H1 (cell line): ENCODE results near the gene YBX1. TPM values are rescaled to one million over a fixed set of nuclear protein-coding genes. Genes with fewer than 3 reads are reported as not detected.

Source experiments
- CTCF ChIA-PET: fragments of 300-600 bp; sonication (Branson Sonifier 250); formaldehyde crosslinking; loops from one replicate; lab custom pipeline; 2021; ENCODE audit not compliant: partially characterized antibody; lab: Charles Lee
- POLR2A ChIA-PET: fragments of 300-600 bp; sonication (Branson Sonifier 250); formaldehyde crosslinking; loops from one replicate; lab custom pipeline; 2021; ENCODE audit warnings: inconsistent platforms; ENCODE audit not compliant: partially characterized antibody; lab: Charles Lee
- DNase-seq, 2 experiments: peaks; one replicate each; pipeline versions ENCODE4 v3.0.0 to v3.0.0-alpha.2; 2010 to 2022; ENCODE audit warnings: low spot score in 2 of 2, low read depth in 1 of 2, mixed read lengths in 1 of 2
- FAIRE-seq: peaks from 2 replicates; lab custom pipeline; 2011; peaks lifted over from hg19 to GRCh38; lab: Jason Lieb, UNC
- H2AFZ ChIP-seq: 2 replicates; pipeline ENCODE4 v1.8.1; 2012; ENCODE audit warnings: low read length, inconsistent platforms
- H2AK5ac ChIP-seq: 2 replicates; pipeline ENCODE4 v1.6.1; 2013; ENCODE audit warnings: low read depth, low read length
- H2BK120ac ChIP-seq: replicated peaks from 2 replicates; pipeline ENCODE3; 2013; ENCODE audit warnings: low read depth, low read length, inconsistent platforms
- H2BK12ac ChIP-seq: 2 replicates; pipeline ENCODE4 v1.6.1; 2013; ENCODE audit warnings: low read depth, low read length
- H2BK15ac ChIP-seq: 2 replicates; pipeline ENCODE4 v1.6.1; 2013; ENCODE audit warnings: low read length
- H2BK20ac ChIP-seq: 2 replicates; pipeline ENCODE4 v1.6.1; 2013; ENCODE audit warnings: low read length
- H2BK5ac ChIP-seq: 2 replicates; pipeline ENCODE4 v1.6.1; 2013; ENCODE audit warnings: low read depth, low read length
- H3K14ac ChIP-seq: 2 replicates; pipeline ENCODE4 v1.6.1; 2013; ENCODE audit warnings: inconsistent platforms; ENCODE audit not compliant: insufficient read length
- H3K18ac ChIP-seq: 2 replicates; pipeline ENCODE4 v1.6.1; 2013; ENCODE audit warnings: low read length; ENCODE audit errors: extremely low read depth
- H3K23ac ChIP-seq: 2 replicates; pipeline ENCODE4 v1.6.1; 2013; ENCODE audit warnings: inconsistent platforms; ENCODE audit not compliant: insufficient read length
- H3K23me2 ChIP-seq: 2 replicates; pipeline ENCODE4 v1.6.1; 2013; ENCODE audit warnings: low read depth, low read length
- H3K27ac ChIP-seq: 2 replicates; pipeline ENCODE4 v1.6.1; 2011; ENCODE audit warnings: low read depth, low read length, inconsistent platforms
- H3K27me3 ChIP-seq, 4 experiments: replicated peaks in 1 of 4; 1 replicate in 1 of 4; 2 replicates in 3 of 4; pipeline versions ENCODE4 v1.6.1 to v1.8.1; 2011 to 2013; ENCODE audit warnings: low read length in 3 of 4, mild to moderate bottlenecking in 3 of 4, inconsistent platforms in 2 of 4, mixed read lengths in 2 of 4, moderate library complexity in 1 of 4; ENCODE audit not compliant: control insufficient read depth in 3 of 4, insufficient read depth in 3 of 4; ENCODE audit errors: extremely low read depth in 1 of 4
- H3K36me3 ChIP-seq, 4 experiments: 2 replicates each; pipeline versions ENCODE4 v1.6.1 to v1.8.1; 2011 to 2013; ENCODE audit warnings: mild to moderate bottlenecking in 4 of 4, low read length in 3 of 4, moderate library complexity in 2 of 4, control low read depth in 1 of 4, inconsistent platforms in 1 of 4; ENCODE audit not compliant: insufficient read depth in 4 of 4, control insufficient read depth in 2 of 4
- H3K4ac ChIP-seq: replicated peaks from 2 replicates; pipeline ENCODE3; 2013; ENCODE audit warnings: low read length, low read depth, mixed read lengths, inconsistent platforms; ENCODE audit not compliant: insufficient read length
- H3K4me1 ChIP-seq, 4 experiments: replicated peaks in 1 of 4; 1 replicate in 1 of 4; 2 replicates in 3 of 4; pipeline versions ENCODE4 v1.6.1 to v1.8.1; 2011 to 2013; ENCODE audit warnings: low read length in 3 of 4, inconsistent platforms in 2 of 4, mixed read lengths in 1 of 4; ENCODE audit not compliant: insufficient read depth in 4 of 4, control insufficient read depth in 3 of 4
- H3K4me2 ChIP-seq, 2 experiments: 2 replicates each; pipeline versions ENCODE4 v1.6.1 to v1.8.1; 2011 to 2013; ENCODE audit warnings: low read depth in 2 of 2, low read length in 2 of 2, control low read depth in 1 of 2, inconsistent platforms in 1 of 2, mild to moderate bottlenecking in 1 of 2; ENCODE audit not compliant: insufficient read depth in 1 of 2
- H3K4me3 ChIP-seq, 4 experiments: fragments of 200-600, 300-600 bp in 1 of 4; sonication (generic), shearing (Covaris generic), sonication (Bioruptor Twin) in 1 of 4; 2 replicates each; pipeline versions ENCODE4 v1.5.1 to v1.8.1; 2011 to 2016; ENCODE audit warnings: low read length in 4 of 4, low read depth in 3 of 4, control low read depth in 2 of 4, inconsistent platforms in 2 of 4, mild to moderate bottlenecking in 2 of 4, mixed read lengths in 1 of 4, moderate library complexity in 1 of 4; ENCODE audit not compliant: insufficient read depth in 2 of 4; ENCODE audit errors: extremely low read depth in 1 of 4
- H3K56ac ChIP-seq: replicated peaks from 2 replicates; pipeline ENCODE3; 2013; ENCODE audit warnings: low read depth, mild to moderate bottlenecking, mixed read lengths, low read length, inconsistent platforms; ENCODE audit not compliant: insufficient read length
- H3K79me1 ChIP-seq: 2 replicates; pipeline ENCODE4 v1.6.1; 2013; ENCODE audit warnings: low read depth, low read length, control low read depth
- H3K79me2 ChIP-seq, 2 experiments: 2 replicates each; pipeline versions ENCODE4 v1.6.1 to v1.8.1; 2012 to 2013; ENCODE audit warnings: low read length in 2 of 2, mild to moderate bottlenecking in 2 of 2, inconsistent platforms in 1 of 2; ENCODE audit not compliant: insufficient read depth in 2 of 2, control insufficient read depth in 1 of 2
- H3K9ac ChIP-seq, 4 experiments: replicated peaks in 1 of 4; 1 replicate in 1 of 4; 2 replicates in 3 of 4; pipeline versions ENCODE4 v1.6.1 to v1.8.1; 2011 to 2013; ENCODE audit warnings: low read depth in 3 of 4, low read length in 3 of 4, control low read depth in 2 of 4, mild to moderate bottlenecking in 2 of 4, moderate library complexity in 2 of 4, inconsistent platforms in 1 of 4; ENCODE audit errors: extremely low read depth in 1 of 4
- H3K9me3 ChIP-seq, 2 experiments: 2 replicates each; pipeline versions ENCODE4 v1.6.1 to v1.8.1; 2012 to 2013; ENCODE audit warnings: mild to moderate bottlenecking in 2 of 2, moderate library complexity in 2 of 2, control low read depth in 1 of 2, inconsistent platforms in 1 of 2, low read depth in 1 of 2, low read length in 1 of 2, mixed read lengths in 1 of 2; ENCODE audit not compliant: insufficient read depth in 2 of 2
- H4K20me1 ChIP-seq, 2 experiments: replicated peaks in 1 of 2; 2 replicates each; pipeline versions ENCODE3 to v1.8.1; 2011 to 2013; ENCODE audit warnings: inconsistent platforms in 2 of 2, low read length in 2 of 2, mild to moderate bottlenecking in 1 of 2; ENCODE audit not compliant: insufficient read depth in 2 of 2, control insufficient read depth in 1 of 2
- H4K5ac ChIP-seq: 2 replicates; pipeline ENCODE4 v1.6.1; 2013; ENCODE audit warnings: low read length, low read depth, mixed read lengths, inconsistent platforms; ENCODE audit not compliant: insufficient read length
- H4K8ac ChIP-seq: 2 replicates; pipeline ENCODE4 v1.8.0; 2013; ENCODE audit warnings: mild to moderate bottlenecking, moderate library complexity, low read length, inconsistent platforms; ENCODE audit not compliant: insufficient read depth; ENCODE audit errors: extremely low read depth
- H4K91ac ChIP-seq: replicated peaks from 2 replicates; pipeline ENCODE3; 2013; ENCODE audit warnings: low read length, mixed read lengths, inconsistent platforms; ENCODE audit not compliant: insufficient read length
- HDAC6 ChIP-seq: IDR thresholded peaks from one replicate; pipeline ENCODE4 v1.7.1; 2012; ENCODE audit warnings: low read depth, mild to moderate bottlenecking, inconsistent platforms, low read length, moderate library complexity
- NANOG ChIP-seq: IDR thresholded peaks from 2 replicates; pipeline ENCODE4 v1.6.1; 2011; ENCODE audit warnings: low read length, low read depth, mild to moderate bottlenecking, inconsistent platforms; ENCODE audit not compliant: insufficient read depth, poor library complexity, severe bottlenecking
- RAD21 ChIP-seq, 2 experiments: IDR thresholded peaks in 1 of 2; conservative IDR thresholded peaks in 1 of 2; 2 replicates each; pipeline ENCODE4 v1.6.1; 2011; ENCODE audit warnings: low read depth in 2 of 2, low read length in 2 of 2, improper control_type of control experiment in 1 of 2, inconsistent platforms in 1 of 2, mild to moderate bottlenecking in 1 of 2, moderate library complexity in 1 of 2
- RFX5 ChIP-seq: IDR thresholded peaks from 2 replicates; pipeline ENCODE4 v1.6.1; 2011; ENCODE audit warnings: low read depth, low read length, improper control_type of control experiment, borderline replicate concordance
- WGBS, 2 experiments: shearing (Covaris generic) in 1 of 2; methylation state at CpG; one replicate each; pipeline versions ENCODE4 v1.1.6 to v1.1.7; 2013 to 2015; ENCODE audit warnings: low lambda C conversion rate in 2 of 2, mixed read lengths in 2 of 2, inconsistent platforms in 1 of 2, low coverage in 1 of 2, missing lambda C conversion rate in 1 of 2; ENCODE audit not compliant: insufficient replicate concordance in 2 of 2, insufficient coverage in 1 of 2, insufficient read length in 1 of 2; ENCODE audit errors: extremely low coverage in 1 of 2, missing lambda C conversion rate in 1 of 2; 5-methylcytosine and 5-hydroxymethylcytosine counted together
- polyA plus RNA-seq, 7 experiments: library from polyadenylated mRNA; depleted of rRNA in 3 of 7; stranded (reverse) in 5 of 7; unstranded in 2 of 7; fragments of >200 nt in 5 of 7; fragments of 200-250 nt in 2 of 7; gene quantifications; 1 replicate in 5 of 7; 2 replicates in 1 of 7; 4 replicates in 1 of 7; pipeline versions ENCODE4 v1.2.1 to v1.2.3, GENCODE V29; 2011 to 2013; ENCODE audit warnings: missing spikeins in 2 of 7, mixed read lengths in 2 of 7
- total RNA-seq: library from RNA; stranded (reverse); fragmentation: NEBNext Ultra II Directional; extraction: Animal tissue kit (Norgen Biotek cat#: 25700); gene quantifications from 2 replicates; pipeline ENCODE4 v1.2.1, GENCODE V29; 2021
- TF ChIP-seq, protein P1 (sequence below), 3 experiments: IDR thresholded peaks; 1 replicate in 2 of 3; 2 replicates in 1 of 3; pipeline versions ENCODE4 v1.5.1 to v1.6.1; 2011; ENCODE audit warnings: low read length in 3 of 3, mild to moderate bottlenecking in 3 of 3, inconsistent platforms in 2 of 3, low read depth in 1 of 3, moderate library complexity in 1 of 3; ENCODE audit not compliant: insufficient read depth in 1 of 3; ENCODE audit errors: control extremely low read depth in 1 of 3
- TF ChIP-seq, protein P2 (sequence below): IDR thresholded peaks from 2 replicates; pipeline ENCODE4 v1.6.1; 2012; ENCODE audit warnings: inconsistent platforms

Gene YBX1
- total and polyA plus RNA-seq, 2 of the 8 experiments (the other 6 are each of a cell fraction or from before 2014, with no cell fraction given), result 438 to 1,219 TPM

DNA sequence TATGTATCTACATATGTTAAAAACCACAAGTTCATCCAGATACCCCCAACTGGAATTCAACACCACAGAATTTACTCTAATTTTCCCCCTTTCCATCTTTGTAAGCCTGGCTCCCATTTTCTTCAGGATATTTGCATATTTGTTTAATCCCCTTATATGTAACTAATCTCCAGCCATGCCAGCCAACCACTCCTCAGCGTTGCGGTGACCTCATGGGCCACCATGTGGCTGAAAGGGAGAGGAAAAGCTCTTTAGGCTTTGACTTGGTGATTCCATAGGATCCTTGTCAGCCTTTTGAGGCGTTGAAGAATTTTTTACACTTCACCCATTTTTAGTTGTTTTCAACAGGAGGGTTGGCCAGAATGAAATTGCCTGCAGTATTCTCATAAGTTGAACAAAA lies 47.8 kb downstream of the YBX1 start:
- H3K79me2 ChIP-seq, result no peaks in the 10 kb centered on the region
- H3K27me3 ChIP-seq, result no peaks in the 10 kb centered on the region
- WGBS, 2 experiments, result 85% methylated on average over 3 of the region's 3 CpGs; no CpG with 5 or more reads in 1 of the 2 experiments
- H4K5ac ChIP-seq, result no peak overlapping the region
- H4K8ac ChIP-seq, result no peak overlapping the region
- FAIRE-seq (peak; percentile 62), DNase-seq (no peak)
- no peak overlapping the region for H3K4ac ChIP-seq
- H2BK20ac ChIP-seq, result no peak overlapping the region
- H2BK5ac ChIP-seq, result no peak overlapping the region
- H3K4me1 ChIP-seq, result peaks cover 0 to 3% (median 0%) of the 10 kb centered on the region in 4 experiments; a peak in 1 of 7 replicates
- H4K91ac ChIP-seq, result no peak overlapping the region
- ChIA-PET CTCF (interaction anchor here (0.6 to 1.5 kb wide), 5 partner anchors 11 to 950 kb away, joined by 3 to 6 read pairs (median 3); no protein-coding TSS in a partner anchor), POLR2A (interaction anchor here (0.7 to 1.6 kb wide), 4 partner anchors 9 to 47 kb away, joined by 3 to 5 read pairs (median 4); partner anchors contain the start of gene YBX1)
- no peak overlapping the region for H2AFZ ChIP-seq
- H3K56ac ChIP-seq, result no peak overlapping the region
- no peaks in the 10 kb centered on the region for H4K20me1 ChIP-seq
- no peaks in the 10 kb centered on the region for H3K79me1 ChIP-seq
- no peak overlapping the region for H3K23ac ChIP-seq
- H3K18ac ChIP-seq, result no peak overlapping the region
- no peak overlapping the region for H3K4me3 ChIP-seq
- H2BK12ac ChIP-seq, result no peak overlapping the region
- no peak overlapping the region for H3K9ac ChIP-seq
- H3K23me2 ChIP-seq, result no peaks in the 10 kb centered on the region
- H3K36me3 ChIP-seq, result no peaks in the 10 kb centered on the region
- no peak overlapping the region for H3K14ac ChIP-seq
- no peak overlapping the region for H2AK5ac ChIP-seq
- H2BK120ac ChIP-seq, result no peak overlapping the region
- no peak overlapping the region for H3K4me2 ChIP-seq
- H3K27ac ChIP-seq, result no peak overlapping the region
- peak in 1 of 2 experiments; percentile 33; a peak in 1 of 4 replicates for TF ChIP-seq RAD21 (IDR thresholded peaks at IDR 0.05 in 1 of 2, conservative IDR thresholded peaks at IDR 0.05 in 1 of 2; ENCODE audit: low read depth in 2 of 2, low read length in 2 of 2)
- TF ChIP-seq HDAC6, result no peak
- TF ChIP-seq, protein P1, sequence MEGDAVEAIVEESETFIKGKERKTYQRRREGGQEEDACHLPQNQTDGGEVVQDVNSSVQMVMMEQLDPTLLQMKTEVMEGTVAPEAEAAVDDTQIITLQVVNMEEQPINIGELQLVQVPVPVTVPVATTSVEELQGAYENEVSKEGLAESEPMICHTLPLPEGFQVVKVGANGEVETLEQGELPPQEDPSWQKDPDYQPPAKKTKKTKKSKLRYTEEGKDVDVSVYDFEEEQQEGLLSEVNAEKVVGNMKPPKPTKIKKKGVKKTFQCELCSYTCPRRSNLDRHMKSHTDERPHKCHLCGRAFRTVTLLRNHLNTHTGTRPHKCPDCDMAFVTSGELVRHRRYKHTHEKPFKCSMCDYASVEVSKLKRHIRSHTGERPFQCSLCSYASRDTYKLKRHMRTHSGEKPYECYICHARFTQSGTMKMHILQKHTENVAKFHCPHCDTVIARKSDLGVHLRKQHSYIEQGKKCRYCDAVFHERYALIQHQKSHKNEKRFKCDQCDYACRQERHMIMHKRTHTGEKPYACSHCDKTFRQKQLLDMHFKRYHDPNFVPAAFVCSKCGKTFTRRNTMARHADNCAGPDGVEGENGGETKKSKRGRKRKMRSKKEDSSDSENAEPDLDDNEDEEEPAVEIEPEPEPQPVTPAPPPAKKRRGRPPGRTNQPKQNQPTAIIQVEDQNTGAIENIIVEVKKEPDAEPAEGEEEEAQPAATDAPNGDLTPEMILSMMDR (IDR thresholded peaks at IDR 0.05; ENCODE audit: control extremely low read depth in 1 of 3, insufficient read depth in 1 of 3, low read depth in 1 of 3, low read length in 3 of 3), result peak in 1 of 3 experiments; percentile 5; a peak in 1 of 4 replicates
- no peak for TF ChIP-seq NANOG
- TF ChIP-seq, protein P2, sequence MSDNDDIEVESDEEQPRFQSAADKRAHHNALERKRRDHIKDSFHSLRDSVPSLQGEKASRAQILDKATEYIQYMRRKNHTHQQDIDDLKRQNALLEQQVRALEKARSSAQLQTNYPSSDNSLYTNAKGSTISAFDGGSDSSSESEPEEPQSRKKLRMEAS, result peak; percentile 61; the same call in 1 of the 2 replicates
- peak; percentile 71 for TF ChIP-seq RFX5
- TF ChIP-seq, all 59 proteins: peak for 4
- no peak overlapping the region for H2BK15ac ChIP-seq
- H3K9me3 ChIP-seq, result no peaks in the 10 kb centered on the region
